HG03378 (cell line): ENCODE data around the gene LHFPL5.

Experiments used
- ATAC-seq: cut with Tn5 transposase; IDR thresholded peaks from one replicate; pipeline ENCODE4 v1.9.1; 2021; ENCODE audit warnings: mild to moderate bottlenecking, moderate library complexity; ENCODE audit not compliant: unreplicated experiment

The LHFPL5 gene

DNA sequence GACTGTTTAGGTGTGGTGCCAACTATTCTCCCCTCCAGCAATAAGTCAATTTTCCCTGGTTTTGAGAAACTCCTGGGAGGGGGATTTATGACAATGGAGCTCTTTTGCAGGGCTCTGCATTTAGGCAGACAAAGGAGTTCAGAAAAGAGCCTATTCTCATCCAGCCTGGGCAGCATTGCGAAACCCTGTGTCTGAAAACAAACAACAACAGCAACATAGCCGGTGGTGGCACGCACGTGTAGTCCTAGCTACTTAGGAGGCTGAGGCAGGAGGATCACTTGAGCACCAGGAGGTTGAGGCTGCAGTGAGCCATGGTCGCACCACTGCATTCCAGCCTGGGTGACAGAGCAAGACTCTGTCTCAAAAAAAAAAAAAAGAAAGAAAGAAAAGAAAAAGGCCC, 14.5 kb upstream of the LHFPL5 start:
- ATAC-seq, result no peak

DNA sequence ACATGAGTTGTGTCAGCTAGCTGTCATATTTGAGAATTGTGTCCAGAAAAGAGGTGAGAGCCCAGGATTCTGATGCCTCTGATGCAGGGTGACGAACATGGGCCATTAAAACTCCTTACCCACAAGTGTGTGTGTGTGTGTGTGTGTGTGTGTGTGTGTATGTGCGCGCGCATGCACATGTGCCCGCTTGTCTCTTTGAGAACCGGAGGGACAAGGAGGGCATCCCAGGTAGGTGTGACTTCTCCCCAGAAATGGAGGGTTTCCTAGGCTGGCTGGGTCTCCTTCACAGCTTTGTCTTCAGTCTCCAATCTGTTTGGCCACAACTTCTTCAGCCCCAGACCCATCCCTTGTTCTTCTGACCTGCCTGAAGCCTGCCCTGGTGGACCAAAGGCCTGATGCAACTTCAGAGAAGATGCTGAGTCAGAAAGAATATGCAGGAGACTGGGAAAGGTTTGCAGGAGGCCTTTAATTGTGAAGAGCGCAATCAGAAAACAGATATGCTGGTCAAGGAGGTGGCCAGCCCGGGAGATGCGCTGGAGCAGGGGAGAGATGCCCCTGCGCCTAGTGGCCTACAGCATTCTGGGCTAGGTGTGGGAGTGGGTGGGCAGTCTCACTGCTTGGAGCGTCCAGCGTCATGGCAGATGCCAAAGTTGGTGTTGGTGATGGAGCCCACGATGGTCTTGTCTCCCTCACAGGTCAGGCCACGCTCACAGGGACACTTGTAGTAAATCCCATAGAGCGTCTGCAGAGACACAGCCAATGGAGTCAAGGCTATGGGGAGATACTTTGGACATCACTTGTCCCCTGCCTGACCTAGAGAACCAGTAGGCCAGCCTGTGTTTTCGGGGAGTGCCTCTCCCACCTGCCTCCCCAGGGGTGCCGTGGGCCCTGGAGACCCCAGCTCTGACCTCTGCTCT, 10.4 kb upstream of the LHFPL5 start:
- no peak for ATAC-seq

DNA sequence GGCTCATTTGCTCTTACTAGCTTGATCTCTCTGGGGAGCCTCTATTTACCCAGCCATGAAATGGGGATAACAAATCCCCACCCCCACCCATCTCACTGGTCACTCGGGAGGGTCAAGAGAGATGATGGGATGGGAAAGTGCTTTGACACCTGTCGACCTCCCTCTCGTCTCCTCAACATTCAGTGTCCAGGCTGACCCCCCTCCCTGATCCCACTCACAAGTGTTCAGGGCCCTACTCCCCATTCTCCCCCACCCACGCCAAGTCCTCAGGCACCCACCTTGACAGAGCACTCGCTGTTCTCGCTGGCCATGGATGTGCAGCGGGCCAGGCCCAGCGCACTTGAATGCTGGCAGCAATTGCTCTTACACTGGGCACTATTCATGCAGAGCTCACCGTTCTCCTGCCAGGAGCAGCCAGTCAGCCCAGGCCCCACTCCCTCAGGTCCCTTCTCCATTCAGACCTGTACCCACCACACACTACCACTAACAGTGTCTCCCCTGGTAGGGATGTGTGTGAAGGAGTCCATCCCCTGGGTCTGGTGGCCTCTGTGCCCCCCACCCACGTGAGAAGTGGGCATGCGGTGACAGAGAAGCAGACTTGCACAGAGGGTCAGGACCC, 9.6 kb upstream of the LHFPL5 start:
- no peak for ATAC-seq

DNA sequence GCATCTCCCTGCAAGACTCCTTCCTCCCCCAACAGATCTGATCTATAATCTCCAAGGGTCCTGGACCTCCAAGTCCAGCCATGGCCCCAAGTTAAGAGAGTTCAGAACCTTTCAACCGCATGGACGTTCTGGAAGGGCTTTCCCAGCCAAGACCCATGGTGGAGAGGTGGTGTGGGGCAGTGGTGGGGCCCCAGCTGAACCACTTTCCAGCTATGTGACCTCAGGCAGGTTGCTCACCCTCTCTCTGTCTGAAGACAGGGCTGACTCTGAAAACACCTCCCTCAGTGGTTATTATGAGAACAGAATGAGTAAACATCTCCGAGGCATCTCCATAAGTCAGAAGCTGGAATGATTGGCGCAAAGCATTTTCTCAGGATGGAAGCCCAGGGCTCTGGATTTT, 8.9 kb upstream of the LHFPL5 start:
- no peak for ATAC-seq

DNA sequence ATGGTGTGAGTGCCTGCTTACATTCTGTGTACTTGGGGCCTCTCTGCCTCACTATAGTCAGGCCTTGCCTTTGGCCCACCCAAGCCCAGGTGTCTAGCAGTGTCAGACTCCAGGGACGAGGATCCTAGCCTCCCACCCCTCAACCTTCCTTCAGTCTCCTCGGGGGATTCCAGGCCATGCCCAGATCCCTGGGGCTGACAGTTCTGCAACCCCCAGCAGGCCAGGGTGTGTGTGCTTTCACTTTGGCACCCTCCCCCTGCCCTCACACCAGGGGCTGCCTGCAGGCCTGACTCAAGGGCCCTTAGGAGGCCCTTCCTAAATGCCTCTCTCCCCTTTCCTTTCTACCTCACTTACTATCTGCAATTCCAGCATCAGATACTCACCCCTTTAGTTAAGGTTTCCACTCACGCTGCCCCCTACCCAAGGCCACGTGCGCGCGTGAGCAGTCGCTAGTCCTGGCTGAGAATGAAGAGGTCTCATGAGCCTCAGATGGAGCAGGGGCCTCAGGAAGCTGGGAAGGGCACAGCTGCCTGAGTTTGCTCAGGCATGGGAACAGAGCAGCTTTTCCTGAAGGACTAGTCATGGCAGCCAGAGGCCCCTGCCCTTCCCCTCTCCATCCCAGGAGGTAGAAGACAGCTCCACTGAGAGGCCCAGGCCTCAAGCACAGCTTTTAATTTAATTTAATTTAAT, 7.2 kb upstream of the LHFPL5 start:
- ATAC-seq, result no peak

DNA sequence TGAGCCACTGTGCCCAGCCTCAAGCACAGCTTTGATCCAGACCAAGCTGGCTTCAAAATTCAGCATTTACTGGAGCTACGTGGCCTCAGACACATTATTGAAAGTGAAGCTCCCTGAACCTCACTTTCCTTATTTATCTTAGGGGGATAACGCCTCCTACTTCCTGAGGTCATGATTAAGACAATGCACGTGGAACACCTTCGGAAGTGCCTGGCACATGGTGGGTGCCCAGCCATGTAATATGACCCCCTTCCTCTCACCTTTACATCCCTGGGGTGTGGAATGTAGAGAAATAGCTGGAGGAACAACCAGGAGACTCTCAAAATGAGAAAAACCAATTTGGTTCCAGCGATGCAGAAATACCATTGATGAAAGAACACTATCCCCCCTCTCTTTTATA, 6.4 kb upstream of the LHFPL5 start:
- ATAC-seq, result no peak

DNA sequence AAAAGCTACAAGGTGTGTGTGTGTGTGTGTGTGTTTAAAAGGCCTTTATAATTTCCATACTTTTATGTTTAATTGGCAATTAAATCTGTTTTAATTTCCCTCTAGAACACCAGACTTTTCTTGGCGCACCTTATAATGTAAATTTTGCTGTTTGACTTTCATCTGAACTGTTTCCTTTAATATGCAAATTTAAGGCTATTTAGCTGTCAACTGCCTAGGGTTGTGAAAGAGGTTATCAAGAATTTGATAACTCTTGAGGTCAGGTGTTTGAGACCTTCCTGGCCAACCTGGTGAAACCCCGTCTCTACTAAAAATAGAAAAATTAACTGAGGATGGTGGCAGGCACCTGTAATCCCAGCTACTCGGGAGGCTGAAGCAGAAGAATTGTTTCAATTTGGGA, 4.0 kb upstream of the LHFPL5 start:
- no peak for ATAC-seq

DNA sequence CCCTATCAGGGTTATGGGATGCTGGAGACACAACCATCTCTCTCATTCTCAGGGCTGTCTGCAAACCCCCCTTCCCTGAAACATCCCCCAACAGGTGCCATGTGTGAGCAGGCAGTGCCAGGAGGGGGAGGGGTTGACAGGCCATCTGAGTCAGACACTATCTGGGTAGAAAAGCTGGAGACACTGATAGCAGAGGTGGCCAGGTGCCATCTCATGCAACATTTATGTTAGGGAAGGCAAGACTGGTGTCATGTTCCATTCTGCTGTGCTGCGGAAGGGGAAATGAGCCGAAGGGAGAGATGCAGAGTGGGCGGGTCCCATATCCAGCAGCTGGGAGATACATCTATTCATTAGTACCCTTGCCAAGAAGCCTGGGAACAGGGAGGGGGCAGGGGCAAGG, 3.5 kb downstream of the LHFPL5 start:
- no peak for ATAC-seq

DNA sequence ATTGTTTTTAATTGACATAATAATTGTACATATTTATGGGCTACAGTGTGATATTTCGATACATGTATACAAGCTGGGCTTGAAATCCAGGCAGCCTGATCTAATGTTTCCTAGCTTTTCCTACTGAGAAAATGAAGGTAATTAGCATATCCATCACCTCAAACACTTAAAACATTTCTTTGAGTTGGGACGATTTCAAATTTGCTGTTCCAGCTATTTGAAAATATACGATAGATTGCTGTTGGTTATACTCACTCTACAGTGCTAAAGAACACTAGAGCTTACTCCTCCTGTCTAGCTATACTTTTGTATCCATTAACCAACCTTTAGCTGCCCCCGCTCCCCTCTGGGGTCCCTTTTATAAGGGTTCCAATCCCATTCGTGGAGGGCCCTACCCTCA, 4.7 kb downstream of the LHFPL5 start:
- ATAC-seq, result no peak

DNA sequence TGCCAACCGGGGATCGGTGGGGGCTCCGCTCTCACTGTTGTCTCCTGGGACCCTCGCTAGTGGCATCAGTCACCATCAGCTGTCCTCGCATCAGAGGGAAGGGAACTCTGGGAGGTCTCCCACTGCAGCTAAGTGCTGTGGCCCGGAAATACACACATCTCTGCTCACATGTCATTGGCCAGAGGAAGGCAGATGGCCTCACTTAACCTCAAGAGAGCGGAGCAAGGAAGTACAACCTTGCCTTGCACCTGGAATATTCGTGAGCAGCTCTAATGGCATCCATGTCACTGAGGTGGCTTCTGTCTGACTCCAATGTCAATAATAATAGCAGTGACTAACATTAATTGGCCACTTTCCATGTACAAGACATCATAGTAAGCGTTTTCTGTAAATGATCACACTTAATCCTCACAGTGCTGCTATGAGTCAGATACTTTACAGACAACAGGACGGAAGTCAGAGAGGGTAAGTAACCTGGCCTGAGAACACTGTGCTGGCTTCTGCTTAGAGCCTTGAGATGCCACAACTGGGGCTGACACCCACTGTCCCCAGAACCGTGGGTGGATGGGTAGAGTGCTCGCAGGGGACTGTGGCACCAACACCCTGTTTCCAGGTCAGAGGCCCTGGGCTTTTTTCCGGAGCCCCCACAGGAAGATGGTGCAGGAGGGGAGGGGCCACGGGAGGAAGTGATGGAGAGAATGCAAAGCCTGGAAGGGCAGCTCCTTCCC, 6.0 kb downstream of the LHFPL5 start:
- ATAC-seq, result no peak

DNA sequence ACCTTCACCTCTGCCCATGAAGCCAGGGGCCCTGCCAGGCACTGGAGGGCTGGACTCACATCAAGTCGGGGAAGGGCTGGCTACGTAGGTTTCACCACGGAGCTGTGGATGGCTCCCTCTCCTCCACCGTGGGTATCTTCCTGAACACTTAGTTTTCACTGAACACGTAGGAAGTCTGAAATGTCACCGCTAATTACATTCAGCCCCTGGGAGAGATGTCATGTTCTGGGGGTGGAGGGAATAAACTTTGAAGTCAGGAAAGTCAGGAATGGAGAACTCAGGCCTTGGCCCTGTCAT, 6.5 kb downstream of the LHFPL5 start:
- no peak for ATAC-seq

DNA sequence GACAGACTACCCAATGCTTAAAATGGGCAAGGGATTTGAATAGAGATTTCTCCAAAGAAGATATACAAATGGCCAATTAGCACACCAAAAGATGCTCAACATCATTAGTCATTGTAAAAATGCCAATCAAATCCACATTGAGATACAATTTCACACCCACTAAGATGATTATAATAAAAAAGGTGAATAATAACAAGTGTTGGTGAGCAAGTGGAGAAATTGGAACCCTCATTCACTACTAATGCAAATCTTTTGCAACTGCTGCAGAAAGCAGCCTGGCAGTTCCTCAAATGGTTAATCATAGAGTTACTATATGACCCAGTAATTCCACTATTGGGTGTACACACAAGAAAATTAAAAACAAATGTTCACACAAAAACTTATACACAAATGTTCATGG, 12.4 kb downstream of the LHFPL5 start:
- ATAC-seq, result no peak

DNA sequence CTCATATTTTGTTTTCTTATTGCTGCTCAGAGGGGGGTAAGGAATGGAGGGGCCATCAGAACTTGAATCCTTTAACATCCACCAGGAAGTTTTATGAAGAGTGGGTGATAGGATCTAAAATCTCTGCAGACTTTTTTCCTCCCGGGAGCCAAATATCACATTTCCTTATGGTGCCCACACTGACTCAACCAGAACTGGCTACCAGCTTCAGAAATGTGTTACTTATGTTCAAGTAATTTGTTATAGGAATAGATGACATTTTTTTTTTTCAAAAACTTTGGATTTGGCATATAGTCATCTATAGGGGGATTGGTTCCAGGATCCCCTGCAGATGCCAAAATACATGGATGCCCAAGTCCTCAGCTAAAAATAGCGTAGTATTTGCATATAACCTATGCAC, 18.4 kb downstream of the LHFPL5 start:
- no peak for ATAC-seq

DNA sequence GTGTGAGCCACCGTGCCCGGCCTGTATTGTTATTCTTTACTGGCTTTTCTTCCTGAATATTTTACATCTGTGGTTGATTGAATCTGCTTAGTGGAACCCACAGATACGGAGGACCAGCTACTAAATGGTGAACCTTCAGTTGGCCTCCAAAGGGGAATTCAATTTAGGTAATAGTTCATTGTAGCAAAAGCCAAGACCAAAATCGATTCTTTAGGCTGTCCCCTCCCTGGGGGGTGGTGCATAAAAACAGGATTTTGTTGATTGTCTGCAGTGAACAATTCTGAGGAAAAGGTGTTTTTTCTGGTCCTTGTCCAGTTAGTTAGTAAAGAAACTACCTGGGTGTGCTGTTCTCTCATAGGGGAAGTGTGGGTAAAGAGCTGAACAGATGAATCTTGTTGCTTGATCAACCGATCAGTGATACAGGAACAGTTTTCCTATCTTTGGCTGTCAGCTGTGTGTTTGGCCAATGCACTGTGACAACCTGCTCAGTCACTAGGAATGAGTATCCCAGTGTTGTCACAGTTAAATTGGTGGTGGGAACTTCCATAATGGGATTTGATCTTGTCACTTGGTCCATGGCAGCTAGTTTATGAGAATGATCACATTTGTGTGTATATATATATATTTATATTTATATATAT, 19.5 kb downstream of the LHFPL5 start:
- no peak for ATAC-seq

DNA sequence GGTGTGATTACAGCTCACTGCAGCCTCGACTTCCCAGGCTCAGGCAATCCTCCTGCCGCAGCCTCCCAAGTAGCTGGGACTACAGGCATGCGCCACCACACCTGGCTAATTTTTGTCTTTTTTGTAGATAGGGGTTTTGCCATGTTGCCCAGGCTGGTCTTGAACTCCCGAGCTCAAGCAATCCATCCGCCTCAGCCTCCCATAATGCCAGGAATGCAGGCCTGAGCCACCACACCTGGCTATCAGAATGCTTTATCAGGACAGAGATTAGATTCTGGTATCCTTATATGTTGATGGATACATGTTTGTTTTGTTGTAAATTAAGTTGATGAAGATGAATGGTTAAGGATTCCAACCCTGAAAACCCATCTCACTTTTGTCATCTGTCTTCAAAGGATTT, 24.2 kb downstream of the LHFPL5 start:
- ATAC-seq, result no peak

DNA sequence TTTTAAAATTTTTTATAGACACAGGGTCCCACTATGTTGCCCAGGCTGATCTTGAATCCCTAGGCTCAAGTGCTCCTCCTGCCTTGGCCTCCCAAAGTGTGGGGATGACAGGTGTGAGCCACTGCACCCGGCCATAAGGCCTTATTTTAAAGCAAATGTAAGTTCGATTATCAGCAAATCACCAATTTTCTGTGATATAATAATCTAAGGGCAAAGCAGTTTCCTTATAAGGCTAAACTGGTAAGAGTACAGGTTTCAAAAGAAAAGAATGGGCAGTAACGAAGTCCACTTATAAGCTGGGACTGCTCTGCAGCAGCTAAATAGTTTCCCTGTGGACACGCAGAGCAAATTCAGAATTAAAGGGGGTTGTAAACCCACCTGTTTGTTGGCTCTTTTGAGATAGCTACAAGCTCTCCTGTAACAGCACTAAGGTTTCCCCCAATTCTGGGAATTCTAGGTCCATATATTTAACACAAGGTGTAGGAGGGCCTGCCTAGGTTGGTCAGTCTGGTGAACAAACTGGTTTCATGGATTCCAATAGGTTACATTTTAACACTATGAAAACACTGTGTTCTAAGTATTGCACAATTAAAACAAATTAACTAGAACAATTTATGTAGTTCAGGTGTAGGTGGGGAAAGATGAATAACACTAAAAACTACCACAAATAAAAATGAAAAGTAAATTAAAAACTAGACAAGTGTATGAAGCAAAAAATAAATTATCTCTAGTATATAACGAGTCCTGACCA, 26.3 kb downstream of the LHFPL5 start:
- no peak for ATAC-seq

DNA sequence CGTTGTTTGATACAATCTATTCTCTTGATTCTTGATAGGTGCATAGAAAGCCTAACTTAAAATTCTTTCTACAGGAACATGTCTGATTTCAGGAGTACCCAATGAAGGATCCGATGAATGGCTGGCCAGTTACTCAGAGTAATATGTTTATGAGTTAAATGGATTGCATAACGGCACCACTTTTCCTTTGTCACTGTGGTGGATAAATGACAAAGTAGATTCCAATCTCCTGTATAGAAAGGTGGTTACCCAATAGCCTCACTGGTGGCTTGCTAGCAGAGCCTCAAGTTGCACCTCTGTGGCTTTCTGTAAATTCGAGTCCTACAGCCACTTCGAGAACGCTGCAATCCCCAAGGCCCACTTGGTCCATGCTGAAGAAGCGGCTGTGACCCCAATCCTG, 28.4 kb downstream of the LHFPL5 start:
- ATAC-seq, result no peak

DNA sequence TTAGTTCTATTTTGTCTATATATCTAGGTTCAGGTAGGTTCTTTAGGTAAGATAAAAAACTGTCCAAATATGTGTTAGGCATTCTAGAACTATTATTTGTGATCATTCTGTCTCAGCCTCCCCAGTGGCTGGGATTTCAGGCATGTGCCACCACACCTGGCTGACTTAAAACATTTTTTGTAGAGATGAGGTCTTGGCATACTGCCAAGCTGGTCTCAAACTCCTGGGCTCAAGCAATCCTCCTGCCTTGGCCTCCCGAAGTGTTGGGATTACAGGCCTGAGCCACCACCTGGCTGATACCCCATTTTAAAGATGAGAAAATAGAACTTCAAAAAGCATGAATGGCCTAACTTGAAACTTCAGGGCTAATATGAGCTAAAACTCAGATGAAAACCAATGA, 33.9 kb downstream of the LHFPL5 start:
- ATAC-seq, result no peak

DNA sequence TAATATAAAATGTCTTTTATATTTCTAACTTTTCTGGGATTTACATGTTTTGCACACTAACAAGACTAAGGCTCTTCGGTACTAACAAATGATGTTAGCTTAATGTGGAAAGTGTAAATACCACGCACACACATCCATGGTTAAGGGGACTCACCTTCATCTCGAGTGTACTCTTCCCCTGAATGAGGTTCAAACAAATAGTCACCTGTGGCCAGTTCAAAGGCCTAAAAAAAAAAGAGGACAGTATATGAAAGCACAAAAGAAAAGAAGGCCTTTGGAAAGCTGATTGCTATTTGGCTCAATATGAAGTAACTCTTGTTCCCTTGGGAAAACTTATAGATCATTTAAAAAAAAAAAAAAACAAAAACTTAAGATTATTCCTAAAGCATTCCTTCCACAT, 37.2 kb downstream of the LHFPL5 start:
- no peak for ATAC-seq

DNA sequence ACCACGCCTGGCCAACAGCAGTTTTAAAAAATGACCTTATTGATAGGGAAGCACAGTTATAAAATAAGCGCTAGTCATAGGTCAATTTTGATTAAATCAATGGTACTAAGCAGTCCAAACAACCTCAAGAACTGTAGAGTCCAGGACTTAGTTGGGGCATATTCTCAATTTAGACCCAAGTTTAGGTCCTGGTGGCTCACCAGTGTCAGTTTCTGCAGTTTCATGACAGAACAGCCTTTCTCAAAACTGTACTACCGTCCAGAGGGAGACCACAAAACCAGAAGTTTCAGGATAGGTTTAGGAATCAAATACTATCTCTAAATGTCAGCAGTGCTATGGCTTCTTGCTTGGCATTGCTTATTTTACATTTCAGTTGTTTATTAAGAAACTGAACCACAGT, 39.1 kb downstream of the LHFPL5 start:
- ATAC-seq, result no peak
